ENCODE data around the gene CREM.
A peak's percentile ranks its signal among the peaks of the same experiment; 100 is the strongest.
"Not testable (repeated sequence)": the region's sequence is repeated elsewhere in the genome, so short reads cannot be mapped to it uniquely, and the experiment has no call there.

The CREM gene

DNA sequence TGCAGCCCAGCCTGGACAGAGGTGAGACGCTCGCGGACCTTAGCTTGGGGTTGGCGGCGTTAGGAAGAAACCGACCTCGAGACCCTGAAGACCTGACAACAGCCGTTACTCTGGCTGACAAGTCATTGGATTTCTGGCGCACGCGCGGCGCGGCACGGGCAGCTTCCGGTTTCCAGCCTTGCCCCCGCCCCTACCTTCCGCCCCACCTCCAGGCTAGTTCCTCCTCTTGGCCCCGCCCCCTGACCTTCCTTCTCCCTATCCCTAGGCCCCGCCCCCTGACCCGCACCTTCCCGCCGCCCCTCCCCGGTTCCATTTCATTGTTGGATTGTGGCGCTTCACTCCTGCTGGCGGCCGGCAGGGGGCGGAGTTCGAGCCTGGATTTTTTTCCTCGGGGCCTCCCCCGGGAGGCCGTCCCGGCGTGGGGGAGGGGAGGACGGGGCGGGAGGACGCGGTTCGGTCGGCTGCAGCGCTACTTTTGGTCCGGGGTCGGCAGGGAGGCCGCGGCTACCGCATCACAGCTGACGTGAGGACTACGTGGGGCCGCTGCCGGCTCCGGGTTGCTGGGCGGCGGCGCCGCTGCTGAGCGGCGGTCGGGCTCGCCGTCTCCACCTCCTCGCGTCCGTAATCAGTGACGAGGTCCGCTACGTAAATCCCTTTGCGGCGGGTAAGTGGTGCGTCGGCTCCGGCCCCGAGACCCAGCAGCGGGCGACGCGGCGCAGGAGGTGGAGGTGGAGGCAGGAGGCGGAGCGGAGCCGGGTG is at the start of gene CREM:
TSS of gene CREM (plus strand) at position 317 of the 759 bp plus-strand sequence. CDS start 10,990 bp downstream, outside the sequence.
- peak; percentile 78 for DNase-seq

DNA sequence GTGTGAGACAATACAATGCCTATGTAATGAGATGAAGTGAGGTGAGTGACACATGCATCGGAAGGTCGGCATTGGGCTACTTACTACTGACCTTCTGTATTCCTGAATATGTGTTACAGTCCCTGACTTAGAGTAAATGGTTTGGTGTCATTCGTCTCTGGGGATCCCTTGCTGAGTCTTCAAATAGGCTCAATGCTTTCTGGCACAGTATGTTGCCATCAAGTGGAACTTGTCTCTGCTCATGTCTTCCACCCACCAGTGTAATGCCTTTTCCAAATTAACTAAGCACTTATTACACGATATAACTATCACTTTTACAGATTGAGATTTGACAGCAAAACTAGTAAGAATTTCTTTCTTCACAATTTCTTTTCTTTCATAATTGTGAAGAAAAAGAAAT is 47.4 kb upstream of the CREM start:
- DNase-seq: no peak

DNA sequence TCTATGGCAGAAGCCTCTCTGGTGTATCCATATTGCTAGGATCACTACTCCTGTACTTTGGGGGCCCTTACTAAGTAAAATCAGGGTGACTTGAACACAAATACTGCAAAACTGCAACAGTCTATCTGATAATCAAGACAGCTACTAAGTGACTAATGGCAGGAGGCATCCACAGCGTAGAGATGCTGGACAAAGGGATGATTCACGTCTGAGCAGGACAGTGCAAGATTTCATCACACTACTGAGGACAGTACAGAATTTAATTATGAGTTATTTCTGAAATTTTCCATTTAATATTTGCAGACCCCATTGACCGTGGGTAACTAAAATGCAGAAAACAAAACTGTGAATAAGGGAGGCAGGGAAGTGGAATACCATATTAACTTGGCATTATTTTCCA is 46.9 kb upstream of the CREM start:
- no peak for DNase-seq

DNA sequence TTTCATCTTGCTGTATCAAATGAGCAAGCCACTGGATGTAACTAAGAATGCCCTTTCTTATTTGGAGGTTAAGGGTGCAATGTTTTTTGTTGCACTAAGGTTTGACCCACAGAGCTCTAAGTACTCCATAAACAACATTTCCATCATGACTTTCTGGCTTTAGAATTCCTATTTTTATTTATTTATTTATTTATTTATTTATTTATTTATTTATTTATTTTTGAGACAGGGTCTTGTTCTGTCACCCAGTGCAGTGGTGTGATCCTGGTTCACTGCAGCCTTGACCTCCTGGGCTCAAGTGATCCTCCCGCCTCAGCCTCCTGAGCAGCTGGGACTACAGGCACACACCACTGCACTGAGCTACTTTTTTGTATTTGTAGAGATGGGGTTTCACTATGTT is 46.4 kb upstream of the CREM start:
- not testable (repeated sequence) for DNase-seq

DNA sequence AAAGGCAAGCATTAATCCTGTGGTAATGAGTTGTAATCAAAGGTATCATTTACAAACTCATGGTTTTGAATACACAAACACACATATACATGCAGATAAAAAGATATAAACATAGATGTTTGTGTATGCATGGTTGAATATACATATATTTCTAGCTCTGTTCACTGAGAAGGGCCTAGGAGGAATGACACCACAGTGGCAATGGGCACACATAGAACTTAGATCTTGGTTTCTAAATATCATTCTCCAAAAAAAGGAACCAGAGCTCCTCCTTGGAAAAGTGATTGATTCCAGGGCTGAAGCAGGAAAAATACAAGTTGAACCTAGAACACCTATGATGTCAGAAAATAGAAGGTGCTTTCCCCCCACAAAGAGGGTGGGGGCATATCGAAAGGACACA is 43.4 kb upstream of the CREM start:
- no peak for DNase-seq

DNA sequence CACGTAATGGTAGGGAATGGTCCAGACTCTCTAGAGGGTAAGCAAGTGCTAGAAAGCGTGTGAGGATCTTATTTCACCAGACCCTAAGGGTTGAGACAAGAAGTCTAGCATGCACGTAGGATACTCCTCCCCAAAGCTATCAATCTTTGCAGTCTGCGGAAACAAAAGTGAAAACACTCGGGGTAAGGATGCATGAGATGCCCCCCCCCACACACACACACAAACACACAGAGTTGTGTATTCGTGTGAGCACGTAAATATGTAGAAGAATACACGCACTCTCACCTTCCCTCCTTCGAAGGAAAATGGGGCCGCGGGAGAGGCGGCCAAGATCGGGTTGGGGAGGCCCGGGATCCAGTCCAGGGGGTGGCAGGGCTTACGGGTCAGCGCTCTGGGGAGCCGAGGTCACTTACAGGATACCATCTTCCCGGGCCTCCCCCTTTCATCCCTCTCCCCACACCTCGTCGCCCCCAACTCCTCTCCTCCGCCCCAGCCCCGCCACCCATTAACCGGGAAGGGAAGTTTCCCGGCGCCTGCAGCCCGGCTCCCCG is 37.0 kb upstream of the CREM start:
- no peak for DNase-seq

DNA sequence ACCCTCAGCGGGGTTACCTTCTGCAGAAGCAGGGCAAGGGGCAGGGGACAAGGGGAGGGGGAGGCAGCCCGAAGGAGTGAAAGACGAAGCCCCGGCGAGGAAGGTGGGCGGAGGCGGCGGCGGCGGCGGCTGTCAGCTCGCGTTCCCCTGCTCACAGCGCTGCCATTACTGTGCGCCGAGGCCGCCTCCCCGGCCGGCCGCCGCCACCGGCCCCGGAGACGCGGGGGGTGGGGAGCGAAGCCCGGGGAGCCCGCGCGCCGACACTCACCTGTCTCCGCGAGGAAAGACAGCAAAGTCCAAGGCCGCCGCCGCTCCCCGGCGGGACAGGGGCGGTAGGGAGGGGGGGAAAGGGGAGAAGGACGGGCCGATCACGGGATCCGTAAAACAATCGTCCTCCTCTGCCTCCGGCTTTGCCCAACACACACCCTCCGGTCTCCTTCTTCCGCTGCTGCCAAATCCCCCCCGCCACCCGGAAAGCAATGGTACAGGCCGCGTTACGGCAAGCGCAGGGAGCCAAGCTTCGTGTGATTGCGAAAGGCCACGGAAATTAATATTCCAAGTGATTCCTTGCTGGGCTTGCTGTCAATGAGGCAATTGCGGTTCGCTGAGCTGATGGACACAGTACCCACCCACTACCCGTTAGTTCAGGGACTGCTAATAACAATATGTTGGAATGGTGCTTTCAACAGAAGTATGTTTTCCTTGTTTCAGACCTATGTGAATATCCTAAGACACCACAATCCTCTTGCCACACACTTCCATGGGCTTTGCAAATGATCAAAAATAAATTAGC is 36.3 kb upstream of the CREM start, which contains the start of gene CUL2:
TSS of gene CUL2 (minus strand) at position 180 of the 793 bp plus-strand sequence. CDS start 19,024 bp downstream, outside the sequence.
- DNase-seq: peak; percentile 77

DNA sequence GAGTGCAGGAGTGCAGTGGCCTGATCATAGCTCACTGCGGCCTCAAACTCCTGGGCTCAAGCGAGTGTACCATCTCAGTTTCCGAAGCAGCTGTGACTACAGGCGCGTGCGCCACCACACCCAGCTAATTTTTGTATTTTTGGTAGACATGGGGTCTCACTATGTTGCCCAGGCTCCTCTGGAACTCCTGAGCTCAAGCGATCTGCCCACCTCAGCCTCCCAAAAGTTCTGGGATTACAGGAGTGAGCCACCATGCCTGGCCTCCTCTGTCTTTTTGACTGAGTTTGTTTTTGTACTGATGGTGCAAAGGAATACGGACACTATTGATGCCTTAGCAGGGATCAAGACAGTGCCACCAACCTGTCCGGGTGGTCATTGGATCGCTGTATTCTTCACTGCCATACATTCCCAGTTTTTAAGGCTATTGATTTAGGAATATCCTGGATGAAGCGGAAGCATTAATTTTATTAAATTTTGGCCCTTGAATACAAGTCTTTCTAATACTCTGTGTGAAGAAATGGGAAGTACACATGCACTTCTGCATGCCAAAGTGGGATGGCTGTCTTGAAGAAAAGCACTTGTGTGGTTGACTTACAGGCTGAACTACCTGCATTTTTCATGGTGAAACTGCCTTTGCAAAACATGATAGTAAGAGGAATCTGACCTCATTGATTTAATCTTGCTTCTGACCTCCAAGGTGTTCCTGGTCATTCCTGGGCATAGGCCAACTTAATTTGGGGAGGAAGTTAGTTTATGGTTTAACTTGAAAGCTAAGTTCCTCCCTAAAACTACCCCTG is 34.5 kb upstream of the CREM start:
- DNase-seq: no peak

DNA sequence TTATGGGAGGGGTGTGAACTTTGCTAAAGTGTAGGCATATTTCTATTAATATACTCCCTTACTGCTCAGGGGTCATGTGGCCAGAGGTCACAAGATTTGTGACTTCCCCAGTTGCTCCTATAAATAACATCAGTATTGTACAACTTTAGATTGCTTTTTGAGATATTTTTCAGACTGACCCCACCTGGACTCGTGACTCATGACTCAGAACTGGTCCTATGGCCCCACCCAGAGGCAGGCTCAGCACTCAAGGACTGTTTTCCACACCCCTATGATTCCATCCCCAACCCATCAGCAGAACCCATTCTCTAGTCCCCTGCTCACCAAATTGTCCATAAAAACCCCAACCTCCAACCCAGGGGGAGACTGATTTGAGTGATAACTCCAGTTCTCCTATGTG is 33.8 kb upstream of the CREM start:
- no peak for DNase-seq

DNA sequence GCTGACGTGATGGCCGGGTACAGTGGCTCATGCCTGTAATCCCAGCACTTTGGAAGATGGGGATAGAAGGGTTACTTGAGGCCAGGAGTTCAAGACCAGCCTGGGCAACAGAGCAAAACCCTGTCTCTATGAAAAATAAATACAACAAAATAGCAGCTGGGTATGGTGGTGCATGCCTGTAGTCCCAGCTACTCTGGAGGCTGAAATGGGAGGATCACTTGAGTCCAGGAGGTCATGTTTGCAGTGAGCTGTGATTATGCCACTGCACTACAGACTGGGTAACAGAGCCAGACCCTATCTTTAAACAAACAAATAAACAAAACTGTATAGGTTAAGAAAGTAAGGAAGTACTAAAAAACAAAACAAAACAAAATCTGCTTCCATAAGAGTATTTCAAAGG is 30.3 kb upstream of the CREM start:
- no peak for DNase-seq

DNA sequence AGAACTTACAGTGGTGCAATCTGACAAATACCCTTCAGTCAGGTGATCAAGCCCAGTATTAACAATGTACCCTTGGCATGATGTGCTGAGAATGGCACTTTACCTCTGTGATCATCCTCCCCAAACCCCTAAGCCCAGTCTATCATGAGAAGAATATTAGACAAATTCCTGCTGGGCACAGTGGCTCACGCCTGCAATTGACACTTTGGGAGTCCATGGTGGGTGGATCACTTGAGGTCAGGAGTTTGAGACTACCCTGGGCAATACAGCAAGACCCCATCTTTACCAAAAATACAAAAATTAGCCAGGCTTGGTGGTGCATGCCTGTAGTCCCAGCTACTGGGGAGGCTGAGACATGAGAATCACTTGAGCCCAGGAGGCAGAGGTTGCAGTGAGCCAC is 29.1 kb upstream of the CREM start:
- DNase-seq: no peak

DNA sequence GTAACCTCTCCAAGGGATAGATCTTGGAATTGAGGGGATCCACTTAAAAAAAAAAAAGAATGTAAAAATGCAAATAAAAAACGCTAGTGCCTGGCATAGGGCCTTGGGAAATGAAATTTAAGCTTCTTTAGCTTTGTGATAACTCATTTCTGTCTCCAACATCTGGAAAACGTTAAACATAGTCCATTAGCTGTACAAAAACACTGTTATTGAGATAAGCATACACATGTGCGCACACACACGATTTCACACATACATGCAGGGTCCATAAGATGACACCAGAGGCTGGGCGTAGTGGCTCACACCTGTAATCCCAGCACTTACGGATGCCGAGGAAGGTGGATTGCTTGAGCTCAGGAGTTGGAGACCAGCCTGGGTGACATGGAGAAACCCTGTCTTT is 22.8 kb upstream of the CREM start:
- DNase-seq: no peak

DNA sequence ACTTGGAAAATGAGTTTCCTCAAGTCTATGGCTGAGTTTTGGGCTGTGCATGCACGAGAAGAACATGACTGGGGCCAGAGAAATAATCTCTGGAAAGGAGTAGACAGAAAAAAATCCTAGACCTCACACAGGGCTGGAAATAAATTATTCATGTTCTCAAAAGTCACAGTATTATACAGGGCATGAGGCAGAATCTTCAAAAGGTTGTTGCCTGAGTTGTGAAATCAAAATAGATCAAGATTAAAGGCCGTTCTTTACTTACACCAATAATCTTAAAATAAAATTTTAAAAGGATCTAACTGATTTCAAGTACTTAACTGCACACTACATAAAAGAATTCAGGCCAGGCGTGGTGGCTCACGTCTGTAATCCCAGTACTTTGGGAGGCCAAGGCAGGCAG is 14.1 kb upstream of the CREM start:
- DNase-seq: no peak

DNA sequence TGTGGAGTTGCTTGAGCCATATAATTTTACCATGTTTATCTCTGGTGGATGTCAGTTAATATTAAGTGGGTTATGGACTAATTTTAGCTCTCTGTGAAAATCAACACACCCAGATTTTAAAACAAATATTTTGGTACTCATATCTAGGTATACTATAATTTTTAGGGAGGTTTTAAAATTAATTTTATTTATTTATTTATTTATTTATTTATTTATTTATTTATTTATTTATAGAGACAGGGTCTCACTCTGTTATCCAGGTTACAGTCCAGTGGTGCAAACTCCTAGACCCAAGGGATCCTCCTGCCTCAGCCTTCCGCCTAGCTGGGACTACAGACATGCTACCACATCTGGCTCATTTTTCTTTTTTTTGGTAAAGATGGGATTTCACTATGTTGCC is 7.3 kb upstream of the CREM start:
- no peak for DNase-seq

DNA sequence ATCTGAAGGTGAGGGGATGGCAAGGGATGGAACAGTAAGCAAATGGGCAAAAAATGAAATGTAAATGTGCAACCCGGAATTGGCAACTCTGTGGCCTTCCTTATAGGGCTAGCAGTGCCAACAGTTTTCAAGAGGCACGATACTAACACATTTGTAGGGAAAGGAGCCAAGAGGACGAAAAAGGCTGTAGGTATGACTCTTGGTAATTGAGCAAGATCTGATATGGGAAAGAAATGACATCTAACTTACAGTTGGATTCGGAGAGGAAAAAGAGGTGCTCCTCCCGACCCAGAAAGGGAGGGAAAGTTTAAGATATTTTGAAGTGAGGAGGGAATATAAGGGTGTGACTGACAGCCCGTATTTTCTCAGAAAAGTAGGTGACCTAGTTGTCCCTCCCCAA is 2.1 kb upstream of the CREM start:
- no peak for DNase-seq

DNA sequence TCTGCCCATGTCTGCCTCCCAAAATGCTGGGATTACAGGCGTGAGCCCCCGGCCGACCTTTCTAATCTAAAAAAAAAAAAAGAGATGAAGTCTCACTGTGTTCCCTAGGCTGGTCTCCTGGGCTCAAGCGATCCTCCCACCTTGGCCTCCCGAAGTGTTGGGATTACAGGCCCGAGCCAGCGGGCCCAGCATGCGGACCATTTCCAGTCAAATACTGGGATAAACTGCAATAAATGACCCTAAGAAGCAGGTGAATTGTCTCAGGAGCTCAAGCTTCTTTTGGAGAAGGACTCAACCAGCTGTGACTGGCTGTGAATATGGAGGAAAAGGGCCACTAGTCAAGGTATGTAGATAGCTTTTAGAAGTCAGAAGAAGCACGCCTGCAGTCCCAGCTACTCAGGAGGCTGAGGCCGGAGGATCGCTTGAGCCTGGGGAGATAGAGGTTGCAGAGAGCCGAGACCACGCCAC is 550 bp upstream of the CREM start:
- no peak for DNase-seq

DNA sequence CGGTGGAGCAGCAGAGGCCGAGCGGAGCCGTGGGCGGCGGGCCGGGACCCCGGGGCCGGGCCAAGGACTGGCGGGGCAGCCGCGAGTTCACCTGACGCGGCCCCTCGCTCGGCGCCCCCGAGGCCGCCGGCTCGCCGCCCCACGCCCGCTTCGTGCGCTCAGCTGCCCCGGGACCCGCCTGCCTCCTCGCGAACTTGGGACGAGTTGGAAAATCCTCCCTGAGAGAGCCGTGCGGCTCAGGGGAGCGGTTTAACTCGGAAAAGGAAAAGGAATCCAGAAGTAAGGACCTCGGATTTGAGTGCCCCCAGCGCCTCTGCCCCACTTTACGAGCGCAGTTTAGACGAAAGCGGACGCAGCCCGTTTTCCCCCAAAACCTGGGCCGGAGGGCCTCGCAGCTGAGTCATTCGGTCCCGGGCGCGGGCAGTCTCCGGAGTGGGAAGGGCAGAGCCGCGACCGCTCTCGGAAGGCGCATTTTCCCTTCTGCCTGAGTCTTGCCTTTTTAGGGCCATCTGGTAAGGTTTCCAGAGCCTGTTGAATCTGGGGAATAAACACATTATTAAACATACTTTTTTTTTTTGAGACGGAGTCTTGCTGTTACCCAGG is 744 bp downstream of the CREM start:
- no peak for DNase-seq

DNA sequence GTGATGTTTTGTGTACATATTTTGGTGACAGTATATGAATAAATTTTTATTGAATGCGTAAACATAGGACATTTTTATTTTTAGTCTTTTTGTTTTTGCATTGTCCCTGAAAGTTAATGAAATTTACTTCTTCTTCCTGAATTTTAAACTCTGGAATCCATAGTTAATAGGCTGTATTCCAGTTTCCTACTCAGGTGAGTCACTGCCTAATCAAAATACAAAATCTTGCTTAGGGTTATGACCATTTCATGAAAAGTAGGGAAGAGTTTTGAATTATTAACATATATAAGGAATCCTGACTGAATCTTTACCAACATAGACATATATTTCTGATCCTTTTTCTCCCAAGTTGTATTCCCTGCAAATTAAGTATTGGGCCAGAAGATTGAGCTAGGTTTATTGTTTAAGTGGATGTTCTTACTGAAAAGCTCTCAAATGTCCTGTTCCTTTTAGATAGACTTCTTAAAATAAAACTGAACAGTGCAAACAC is 2.6 kb downstream of the CREM start:
- DNase-seq: no peak

DNA sequence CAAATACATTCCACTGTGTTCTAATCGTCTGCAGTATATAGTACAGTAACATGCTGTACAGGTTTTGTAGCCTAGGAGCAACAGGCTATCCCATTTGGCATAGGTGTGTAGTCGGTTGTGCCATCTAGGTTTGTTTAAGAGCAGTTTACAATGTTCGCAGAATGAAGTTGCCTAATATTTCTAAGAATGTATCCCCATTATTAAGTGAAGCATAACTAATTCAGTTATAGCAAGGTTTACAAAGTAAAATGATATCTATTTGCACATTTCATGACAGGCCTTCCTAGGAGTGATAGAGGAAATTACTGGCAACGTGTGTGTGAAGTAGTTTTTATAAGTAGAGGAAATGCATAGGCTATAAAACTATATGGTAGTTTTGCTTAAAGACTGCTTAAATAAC is 4.0 kb downstream of the CREM start:
- DNase-seq: no peak

DNA sequence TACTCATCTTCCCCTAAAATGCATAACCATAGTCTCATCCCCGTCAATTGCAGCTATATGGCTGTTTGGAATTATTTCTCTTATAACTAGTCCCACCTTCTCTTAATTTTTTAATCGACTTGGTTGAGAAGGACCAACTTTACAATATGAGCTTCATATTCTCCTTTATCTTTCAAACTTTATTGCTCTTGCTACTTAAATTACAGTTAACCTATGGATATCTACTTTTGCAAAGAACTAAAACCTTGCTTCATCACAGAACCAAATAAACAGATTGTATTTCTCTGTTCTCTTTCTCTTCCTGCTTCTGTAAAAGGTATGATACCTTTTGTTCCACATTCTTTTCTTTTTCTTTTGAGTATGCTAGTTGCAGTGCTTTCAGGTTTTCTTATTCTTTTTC is 6.1 kb downstream of the CREM start:
- no peak for DNase-seq

DNA sequence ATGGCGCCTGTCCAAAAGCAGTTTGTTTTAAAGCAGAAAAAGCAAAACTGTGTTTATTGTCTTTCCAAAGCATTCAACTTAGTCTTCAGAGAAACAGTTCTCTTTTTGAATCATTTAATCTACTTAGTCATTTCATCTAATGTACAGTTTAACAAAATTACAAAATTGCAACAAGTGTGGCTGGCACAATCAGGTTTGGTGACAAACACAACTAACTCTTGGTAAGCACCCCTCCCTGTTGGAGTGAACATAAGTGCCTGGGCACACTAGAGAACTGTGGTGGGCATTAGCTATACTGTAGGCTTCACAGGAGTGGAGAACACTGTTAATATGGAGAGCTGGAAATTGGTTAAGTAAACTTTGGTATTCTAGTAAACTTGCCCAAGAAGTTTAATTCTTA is 6.9 kb downstream of the CREM start:
- DNase-seq: no peak

DNA sequence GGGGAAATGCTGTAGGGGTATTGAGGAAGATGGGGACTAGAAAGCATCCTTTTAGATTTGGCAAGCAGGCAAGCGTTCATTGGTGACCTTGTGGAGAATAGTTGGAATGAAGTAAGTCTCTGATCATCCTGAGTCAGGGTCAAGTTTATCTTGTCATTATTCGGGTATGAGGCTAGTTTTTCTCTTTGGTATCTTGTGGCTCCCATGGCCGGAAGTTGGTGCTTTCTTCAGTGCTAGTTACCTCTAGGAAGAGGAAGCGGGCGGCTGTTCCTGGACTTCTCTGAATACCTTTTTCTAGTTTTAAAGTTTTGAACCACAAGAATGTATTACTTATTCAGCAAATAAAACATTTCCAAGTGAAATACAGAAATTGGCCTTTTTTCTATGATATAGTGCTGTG is 9.2 kb downstream of the CREM start:
- no peak for DNase-seq
